Stimulated activated CD8-positive, alpha-beta memory T cell treated with anti-CD3 and anti-CD28 coated beads, Interleukin-15, amount 100 ng/mL, for 48 hours (primary cell): Measurements from ENCODE around the gene RAB40A.

Experiments used
- DNase-seq, 2 donors: peaks; one replicate each; pipeline ENCODE4 v3.0.0-alpha.2; 2020; ENCODE audit warnings: low read depth in 2 of 2

RAB40A gene

GRCh38 chrX:103519389-103519788, at the start of gene RAB40A:
Gene RAB40A (minus strand): TSS chrX:103519489. CDS start chrX:103500756, 18,733 bp downstream.
- DNase-seq: no peak

- no peak for DNase-seq
Observed at GRCh38 chrX:103565752-103566151, 46.5 kb upstream of the RAB40A start.

GRCh38 chrX:103565197-103565596, 45.9 kb upstream of the RAB40A start:
- DNase-seq: no peak

GRCh38 chrX:103562801-103563200, 43.5 kb upstream of the RAB40A start:
- DNase-seq: no peak

GRCh38 chrX:103560256-103560655, 41.0 kb upstream of the RAB40A start:
- no peak for DNase-seq

- no peak for DNase-seq
Observed at GRCh38 chrX:103556963-103557612, 37.8 kb upstream of the RAB40A start.

GRCh38 chrX:103554687-103555424, 35.6 kb upstream of the RAB40A start:
- DNase-seq: peak; percentile 38 to 39

- no peak for DNase-seq
Observed at GRCh38 chrX:103552236-103552635, 32.9 kb upstream of the RAB40A start.

- DNase-seq: no peak
Observed at GRCh38 chrX:103550415-103551051, 31.2 kb upstream of the RAB40A start.

- no peak for DNase-seq
Observed at GRCh38 chrX:103549916-103550315, 30.6 kb upstream of the RAB40A start.

- DNase-seq: no peak
Observed at GRCh38 chrX:103540145-103540544, 20.9 kb upstream of the RAB40A start.

- DNase-seq: no peak
Observed at GRCh38 chrX:103539695-103540094, 20.4 kb upstream of the RAB40A start.

- DNase-seq: no peak
Observed at GRCh38 chrX:103538728-103539127, 19.4 kb upstream of the RAB40A start.

GRCh38 chrX:103537871-103538387, 18.6 kb upstream of the RAB40A start:
- no peak for DNase-seq

GRCh38 chrX:103536732-103537131, 17.4 kb upstream of the RAB40A start:
- DNase-seq: no peak

GRCh38 chrX:103536071-103536470, 16.8 kb upstream of the RAB40A start:
- no peak for DNase-seq

GRCh38 chrX:103535206-103535605, 15.9 kb upstream of the RAB40A start:
- no peak for DNase-seq

- peak; percentile 24 to 27 for DNase-seq
Observed at GRCh38 chrX:103533511-103534216, 14.4 kb upstream of the RAB40A start.

- DNase-seq: no peak
Observed at GRCh38 chrX:103531002-103531401, 11.7 kb upstream of the RAB40A start.

GRCh38 chrX:103530545-103530944, 11.3 kb upstream of the RAB40A start:
- no peak for DNase-seq

GRCh38 chrX:103529550-103529949, 10.3 kb upstream of the RAB40A start:
- no peak for DNase-seq

GRCh38 chrX:103524747-103525146, 5.5 kb upstream of the RAB40A start:
- no peak for DNase-seq
